Measurements from ENCODE around the gene HLA-DMA. TPM values are rescaled to one million over a fixed set of nuclear protein-coding genes. Genes with fewer than 3 reads are reported as not detected.
A peak's percentile ranks its signal among the peaks of the same experiment; 100 is the strongest.

The HLA-DMA gene
- total RNA-seq, 4 donors from 2014 or later: 1.4 to 40.4 (median 20.8) TPM

- TF ChIP-seq EP300 (IDR thresholded peaks at IDR 0.05; ENCODE audit: low read depth) (no peak), POLR2AphosphoS5 (IDR thresholded peaks at IDR 0.05) (peak; percentile 94 to 97 (median 97)), CTCF (IDR thresholded peaks at IDR 0.05) (no peak), POLR2A (IDR thresholded peaks at IDR 0.05) (peak; percentile 98)
- Histone ChIP-seq H3K27ac (peak within 1 kb of the TSS; percentile 98 to 100 (median 99)), H3K36me3 (no peaks in the 10 kb centered on the region), H3K4me3 (peak within 1 kb of the TSS; percentile 63 to 86 (median 77)), H3K9me3 (no peaks in the 10 kb centered on the region), H3K27me3 (no peaks in the 10 kb centered on the region), H3K4me1 (peaks cover 6 to 32% (median 23%) of the 10 kb centered on the region in 4 donors)
- intact Hi-C loops (cut with DNase I; ENCODE audit: low total_unique reads) (no loop called here), in situ Hi-C loops (cut with MboI; ENCODE audit: low pct_ligation_motif_present in 1 of 4, low pct_unique_long_range_greater_than_20kb in 1 of 4, low sequenced_read_pairs in 3 of 4) (loop anchor here in 1 of 4 donors (25.0 kb wide), 1 partner anchor 444 kb away; the partner anchor contains the start of genes CUTA, PHF1 and SYNGAP1)
- 0% methylated on average over 45 of the region's 62 CpGs; no CpG with 5 or more reads in 1 of the 2 donors for WGBS, 2 donors (ENCODE audit: low coverage in 1 of 2)
- peak; percentile 97 for DNase-seq
Measured at GRCh38 chr6:32968093-32968866, 15.4 kb upstream of the HLA-DMA start, which contains the start of gene BRD2. TSS of gene BRD2 (plus strand) at chr6:32968594. CDS start at chr6:32972899, 4,305 bp downstream.

- TF ChIP-seq EP300 (IDR thresholded peaks at IDR 0.05; ENCODE audit: low read depth) (no peak), POLR2AphosphoS5 (IDR thresholded peaks at IDR 0.05) (peak in 1 of 3 donors; percentile 8), CTCF (IDR thresholded peaks at IDR 0.05) (peak in 4 of 5 experiments; percentile 40 to 63 (median 46)), POLR2A (IDR thresholded peaks at IDR 0.05) (no peak)
- in situ Hi-C loops (cut with MboI; ENCODE audit: low pct_ligation_motif_present in 1 of 4, low pct_unique_long_range_greater_than_20kb in 1 of 4, low sequenced_read_pairs in 3 of 4): loop anchor here in 1 of 4 donors (25.0 kb wide), 1 partner anchor 445 kb away; the partner anchor contains the start of genes CUTA, PHF1 and SYNGAP1
- WGBS, 2 donors (ENCODE audit: low coverage in 1 of 2): 3 to 4% methylated on average over 11 to 16 of the region's 16 CpGs
Measured at GRCh38 chr6:32967151-32968091, 14.5 kb upstream of the HLA-DMA start.

DNA sequence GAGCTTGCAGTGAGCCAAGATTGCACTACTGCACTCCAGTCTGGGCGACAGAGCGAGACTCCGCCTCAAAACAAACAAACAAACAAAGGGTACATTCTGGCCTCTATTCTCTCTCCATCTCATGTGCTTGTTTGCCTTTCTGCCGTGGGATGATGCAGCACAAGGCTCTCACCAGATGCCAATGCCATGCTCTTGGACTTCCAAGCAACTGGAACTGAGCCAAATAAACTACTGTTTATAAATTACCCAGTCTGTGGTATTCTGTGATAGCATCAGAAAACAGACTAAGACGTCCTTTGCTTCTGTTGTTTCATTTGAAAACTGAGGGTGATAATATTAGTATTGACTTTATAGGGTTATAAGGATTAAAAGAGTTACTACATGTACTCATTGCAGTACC is 11.9 kb upstream of the HLA-DMA start:
- Histone ChIP-seq H3K27ac (no peak overlapping the region), H3K4me3 (no peak overlapping the region), H3K36me3 (no peaks in the 10 kb centered on the region), H3K9me3 (no peaks in the 10 kb centered on the region), H3K4me1 (peaks cover 6 to 36% (median 26%) of the 10 kb centered on the region in 4 donors), H3K27me3 (no peaks in the 10 kb centered on the region)
- no peak for TF ChIP-seq POLR2AphosphoS5 (IDR thresholded peaks at IDR 0.05)
- TF ChIP-seq EP300 (IDR thresholded peaks at IDR 0.05; ENCODE audit: low read depth): no peak
- no peak for TF ChIP-seq CTCF (IDR thresholded peaks at IDR 0.05)
- TF ChIP-seq POLR2A (IDR thresholded peaks at IDR 0.05): no peak
- intact Hi-C loops (cut with DNase I; ENCODE audit: low total_unique reads) (no loop called here), in situ Hi-C loops (cut with MboI; ENCODE audit: low pct_ligation_motif_present in 1 of 4, low pct_unique_long_range_greater_than_20kb in 1 of 4, low sequenced_read_pairs in 3 of 4) (loop anchor here in 1 of 4 donors (25.0 kb wide), 1 partner anchor 448 kb away; the partner anchor contains the start of genes CUTA, PHF1 and SYNGAP1)
- 45 to 90% methylated on average over 2 to 5 of the region's 5 CpGs for WGBS, 2 donors (ENCODE audit: low coverage in 1 of 2)
- DNase-seq: no peak

More at GRCh38 chr6:32967151-32968091, 14.5 kb upstream of the HLA-DMA start:
- H3K36me3 ChIP-seq: no peaks in the 10 kb centered on the region
- peak overlapping the region; percentile 63 to 86 (median 77) for H3K4me3 ChIP-seq
- H3K9me3 ChIP-seq: no peaks in the 10 kb centered on the region
- peak overlapping the region; percentile 98 to 100 (median 99) for H3K27ac ChIP-seq
- intact Hi-C loops (cut with DNase I; ENCODE audit: low total_unique reads): no loop called here
- peak; percentile 37 for DNase-seq
- no peaks in the 10 kb centered on the region for H3K27me3 ChIP-seq
- H3K4me1 ChIP-seq: peaks cover 6 to 32% (median 23%) of the 10 kb centered on the region in 4 donors
